Small intestine (tissue), 7 donors: ENCODE measurements around the gene HOMER2. TPM values are rescaled to one million over a fixed set of nuclear protein-coding genes. Genes with fewer than 3 reads are reported as not detected.
"Not testable (repeated sequence)": the region's sequence is repeated elsewhere in the genome, so short reads cannot be mapped to it uniquely, and the experiment has no call there.

ENCODE experiments used
- DNase-seq, 2 donors: peaks; one replicate each; pipeline versions ENCODE4 v3.0.0 to v3.0.0-alpha.2; 2013
- FAIRE-seq: peaks from 2 replicates; lab custom pipeline; 2012; peaks lifted over from hg19 to GRCh38; lab: Jason Lieb, UNC
- H3K27ac ChIP-seq, 3 donors: one replicate each; pipeline ENCODE4 v1.5.1; 2013; ENCODE audit warnings: low read length in 2 of 3, mild to moderate bottlenecking in 2 of 3, control low read depth in 1 of 3, inconsistent platforms in 1 of 3, low read depth in 1 of 3, moderate library complexity in 1 of 3
- H3K27me3 ChIP-seq, 3 donors: one replicate each; pipeline ENCODE4 v1.6.1; 2013; ENCODE audit warnings: low read length in 3 of 3, inconsistent platforms in 1 of 3; ENCODE audit not compliant: control insufficient read depth in 3 of 3, insufficient read depth in 3 of 3
- H3K36me3 ChIP-seq, 3 donors: one replicate each; pipeline ENCODE4 v1.6.1; 2013; ENCODE audit warnings: low read length in 3 of 3, inconsistent platforms in 1 of 3, low read depth in 1 of 3, mild to moderate bottlenecking in 1 of 3, moderate library complexity in 1 of 3; ENCODE audit not compliant: control insufficient read depth in 3 of 3, insufficient read depth in 2 of 3
- H3K4me1 ChIP-seq, 3 donors: one replicate each; pipeline ENCODE4 v1.6.1; 2013; ENCODE audit warnings: low read length in 2 of 3, inconsistent platforms in 1 of 3, low read depth in 1 of 3, mild to moderate bottlenecking in 1 of 3, moderate library complexity in 1 of 3; ENCODE audit not compliant: control insufficient read depth in 3 of 3, insufficient read depth in 2 of 3
- H3K4me3 ChIP-seq, 3 donors: one replicate each; pipeline ENCODE4 v1.5.1; 2013; ENCODE audit warnings: low read length in 3 of 3, control low read depth in 1 of 3, inconsistent platforms in 1 of 3, low read depth in 1 of 3, mild to moderate bottlenecking in 1 of 3, moderate library complexity in 1 of 3
- H3K9me3 ChIP-seq, 2 donors: one replicate each; pipeline ENCODE4 v1.6.1; 2013; ENCODE audit warnings: low read depth in 1 of 2, low read length in 1 of 2; ENCODE audit not compliant: control insufficient read depth in 2 of 2, insufficient read depth in 1 of 2
- WGBS, 3 donors: extraction: QIAGEN DNeasy Blood & Tissue Kit; methylation state at CpG; one replicate each; pipeline ENCODE4 v1.1.7; 2013; 5-methylcytosine and 5-hydroxymethylcytosine counted together
- polyA plus RNA-seq, 4 donors: library from polyadenylated mRNA; stranded (reverse) in 3 of 4; unstranded in 1 of 4; fragments of 200-250 nt in 3 of 4; fragments of 120-200 nt in 1 of 4; gene quantifications; one replicate each; pipeline versions ENCODE4 v1.2.1 to v1.2.3, GENCODE V29; 2013
- donor health status: healthy with polysubstance abuse.
- donor health status: control.
- donor health status: control.
- donor health status: Bipolar disorder and iron deficiency.
- donor health status: healthy.

Gene HOMER2
- polyA plus RNA-seq, 4 donors = 2.2 to 5.1 (median 2.6) TPM

DNA sequence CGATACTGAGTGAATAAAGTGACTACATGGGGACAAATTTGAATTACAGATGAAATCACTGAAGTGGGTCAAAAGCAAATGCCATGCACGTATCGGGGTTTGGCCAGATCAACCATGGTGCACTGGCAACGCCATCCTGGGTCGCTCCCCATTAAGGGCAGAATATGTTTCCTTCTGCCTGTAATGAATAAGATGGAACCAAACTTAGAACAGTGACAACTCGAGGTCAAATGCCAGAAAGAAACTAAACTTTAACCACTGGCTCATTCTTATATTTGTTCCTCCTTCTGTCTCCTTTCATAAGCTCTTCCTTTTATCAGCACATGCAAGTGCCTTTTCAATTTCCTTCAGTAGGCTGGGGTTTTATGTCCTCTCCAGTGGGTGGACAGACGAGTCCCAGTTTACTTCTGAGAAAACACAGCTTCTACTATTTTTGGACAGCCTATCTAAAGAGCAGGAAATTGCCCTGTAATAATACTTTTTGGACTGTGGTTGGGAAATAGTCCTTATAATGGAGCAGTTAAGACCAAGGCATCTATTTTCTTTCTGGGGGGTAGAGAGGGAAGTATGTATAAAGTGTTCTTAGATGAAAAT is 81.7 kb downstream of the HOMER2 start:
- Histone ChIP-seq H3K9me3 (peaks cover 0 to 4% of the 10 kb centered on the region in 2 donors), H3K36me3 (peaks cover 0 to 3% (median 0%) of the 10 kb centered on the region in 3 donors), H3K4me3 (no peak overlapping the region), H3K4me1 (peaks cover 0 to 2% (median 0%) of the 10 kb centered on the region in 3 donors), H3K27ac (no peak overlapping the region), H3K27me3 (no peaks in the 10 kb centered on the region)
- FAIRE-seq (no peak), DNase-seq (no peak)
- 62 to 67% (median 62%) methylated on average over 7 of the region's 7 CpGs for WGBS, 3 donors

DNA sequence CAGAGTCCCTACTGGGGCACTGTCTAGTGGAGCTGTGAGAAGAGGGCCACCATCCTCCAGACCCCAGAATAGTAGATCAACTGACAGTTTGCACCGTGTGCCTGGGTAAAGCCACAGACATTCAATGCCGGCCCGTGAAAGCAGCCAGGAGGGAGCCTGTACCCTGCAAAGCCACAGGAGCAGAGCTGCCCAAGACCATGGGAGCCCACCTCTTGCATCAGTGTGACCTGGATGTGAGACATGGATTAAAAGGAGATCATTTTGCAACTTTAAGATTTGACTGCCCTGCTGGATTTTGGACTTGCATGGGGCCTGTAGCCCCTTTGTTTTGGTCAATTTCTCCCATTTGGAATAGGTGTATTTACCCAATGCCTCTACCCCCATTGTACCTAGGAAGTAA is 86.5 kb downstream of the HOMER2 start:
- H3K4me1 ChIP-seq, FAIRE-seq, H3K36me3 ChIP-seq, H3K27me3 ChIP-seq, H3K27ac ChIP-seq, H3K9me3 ChIP-seq, H3K4me3 ChIP-seq, DNase-seq: not testable (repeated sequence)
- 87 to 98% (median 94%) methylated on average over 3 of the region's 3 CpGs for WGBS, 3 donors

DNA sequence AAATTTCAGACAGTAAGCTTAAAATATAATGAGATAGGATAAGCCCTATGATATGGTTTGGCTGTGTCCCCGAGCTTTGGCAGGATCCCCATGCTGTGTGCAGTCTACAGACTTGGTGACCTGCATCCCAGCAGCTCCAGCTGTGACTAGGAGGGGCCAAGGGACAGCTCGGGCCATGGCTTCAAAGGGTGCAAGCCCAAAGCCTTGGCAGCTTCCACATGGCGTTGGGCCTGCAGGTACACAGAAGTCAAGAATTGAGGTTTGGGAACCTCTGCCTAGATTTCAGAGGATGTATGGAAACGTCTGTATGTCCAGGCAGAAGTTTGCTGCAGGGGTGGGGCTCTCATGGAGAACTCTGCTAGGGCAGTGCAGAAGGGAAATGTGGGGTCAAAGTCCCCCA is 86.9 kb downstream of the HOMER2 start:
- not testable (repeated sequence) for H3K36me3 ChIP-seq, H3K4me1 ChIP-seq, DNase-seq, FAIRE-seq, H3K9me3 ChIP-seq, H3K27ac ChIP-seq, H3K27me3 ChIP-seq, H3K4me3 ChIP-seq
- WGBS, 3 donors = 67 to 72% (median 69%) methylated on average over 4 of the region's 4 CpGs

DNA sequence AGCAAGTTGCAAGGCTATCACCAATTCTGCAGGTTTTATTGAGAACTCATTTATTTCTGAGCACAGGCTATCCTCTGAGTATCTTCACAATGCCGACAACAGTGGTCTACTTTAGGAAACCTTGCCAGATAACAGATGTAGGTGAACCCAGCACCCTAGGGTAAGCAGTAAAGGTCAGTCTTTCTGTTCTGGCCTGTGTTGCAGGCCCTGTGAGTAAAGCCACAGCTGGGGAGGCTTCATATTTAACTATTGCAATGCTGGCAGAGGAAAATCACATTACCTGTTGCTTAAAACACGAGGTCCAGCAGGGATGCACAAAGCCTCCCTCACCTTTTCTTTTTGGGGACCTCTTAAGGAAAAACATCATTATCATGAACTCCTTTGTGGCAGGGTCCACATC is 87.6 kb downstream of the HOMER2 start:
- Histone ChIP-seq H3K4me3 (no peak overlapping the region), H3K27ac (no peak overlapping the region), H3K4me1 (no peaks in the 10 kb centered on the region), H3K36me3 (no peaks in the 10 kb centered on the region), H3K27me3 (no peaks in the 10 kb centered on the region), H3K9me3 (no peaks in the 10 kb centered on the region)
- WGBS, 3 donors = 77 to 93% (median 81%) methylated on average over 2 of the region's 2 CpGs
- DNase-seq (no peak), FAIRE-seq (no peak)

DNA sequence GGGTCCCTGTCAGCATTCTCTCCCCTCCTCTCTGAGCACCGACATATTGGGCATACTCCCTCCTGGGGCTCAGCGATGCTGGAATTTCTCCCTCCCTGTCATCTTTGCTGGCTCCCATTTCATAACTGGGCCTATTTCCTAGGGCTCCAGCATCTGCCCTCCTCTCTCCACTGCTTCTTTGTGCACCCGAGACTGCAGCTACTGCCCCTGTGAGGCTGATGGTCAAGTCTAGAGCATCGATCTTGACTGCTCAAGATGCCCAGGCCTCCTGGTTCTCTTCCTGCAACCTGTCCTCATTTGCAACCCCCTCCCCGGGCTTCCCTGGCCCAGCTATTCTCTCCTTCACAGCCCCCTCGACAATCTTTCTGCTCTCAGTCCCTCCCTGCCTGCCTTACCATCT is 89.6 kb downstream of the HOMER2 start:
- no peak for DNase-seq
- WGBS, 3 donors = 80 to 89% (median 87%) methylated on average over 6 of the region's 6 CpGs
- no peaks in the 10 kb centered on the region for H3K36me3 ChIP-seq
- H3K9me3 ChIP-seq = no peaks in the 10 kb centered on the region
- no peak overlapping the region for H3K4me3 ChIP-seq
- no peak overlapping the region for H3K27ac ChIP-seq
- H3K4me1 ChIP-seq = no peaks in the 10 kb centered on the region
- no peak for FAIRE-seq
- no peaks in the 10 kb centered on the region for H3K27me3 ChIP-seq

DNA sequence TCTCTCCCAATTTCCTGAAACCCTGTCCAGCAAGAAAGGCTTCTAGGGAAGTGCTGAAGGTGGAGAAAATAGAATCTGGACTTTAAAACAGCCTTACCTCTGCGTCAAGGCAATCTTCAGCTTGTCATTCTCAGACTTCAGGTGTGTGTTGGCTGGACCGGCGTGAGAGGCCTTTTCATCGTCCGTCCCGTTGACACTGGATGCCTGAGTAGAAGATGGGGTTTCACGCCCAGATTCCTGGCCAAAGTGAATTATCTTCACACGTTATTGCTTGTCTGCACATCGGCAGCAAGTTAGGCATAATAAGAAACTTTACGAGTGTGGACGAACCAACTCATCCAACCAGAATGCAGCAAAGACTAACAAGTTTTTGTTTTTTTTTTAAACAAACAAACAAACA is 93.6 kb downstream of the HOMER2 start:
- Histone ChIP-seq H3K36me3 (no peaks in the 10 kb centered on the region), H3K27ac (no peak overlapping the region), H3K4me3 (no peak overlapping the region), H3K4me1 (no peaks in the 10 kb centered on the region), H3K27me3 (no peaks in the 10 kb centered on the region), H3K9me3 (no peaks in the 10 kb centered on the region)
- WGBS, 3 donors = 95% methylated on average over 11 of the region's 11 CpGs
- no peak for FAIRE-seq
- no peak for DNase-seq

DNA sequence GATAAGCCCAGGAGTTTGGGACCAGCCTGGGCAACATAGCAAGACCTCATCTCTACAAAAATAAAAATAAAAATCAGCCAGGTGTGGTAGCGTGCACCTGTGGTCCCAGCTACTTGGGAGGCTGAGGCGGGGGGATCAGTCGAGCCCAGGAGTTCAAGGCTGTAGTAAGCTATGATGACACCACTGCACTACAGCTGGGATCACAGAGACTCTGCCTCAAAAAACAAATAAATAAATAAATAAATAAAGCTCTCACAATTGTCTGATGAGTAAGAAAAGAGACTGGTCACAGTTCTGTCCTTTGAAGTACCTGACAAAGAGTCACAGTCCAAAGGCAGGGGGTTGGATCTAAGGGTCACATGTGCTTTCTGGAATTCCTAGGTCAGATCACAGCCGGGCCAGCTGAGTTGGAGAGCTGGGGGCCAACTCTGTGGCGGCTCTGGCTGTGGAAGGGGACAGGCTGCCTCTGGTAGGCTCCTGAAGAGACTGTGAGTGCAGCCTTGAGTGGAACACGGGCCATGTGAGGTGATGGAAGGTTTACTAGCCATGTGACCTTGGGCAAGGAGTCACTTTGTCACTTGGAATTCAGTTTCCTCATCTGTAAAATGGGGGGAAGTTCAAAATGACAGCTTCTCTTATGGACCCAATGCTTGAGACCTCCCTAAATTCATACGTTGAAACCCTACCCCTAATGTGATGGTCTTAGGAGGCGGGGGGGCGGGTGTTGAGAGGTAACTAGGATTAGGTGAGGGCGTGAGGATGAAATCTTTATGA is 95.9 kb downstream of the HOMER2 start:
- no peak for FAIRE-seq
- H3K4me1 ChIP-seq = no peaks in the 10 kb centered on the region
- no peak for DNase-seq
- peaks cover 0 to 2% (median 0%) of the 10 kb centered on the region in 3 donors for H3K36me3 ChIP-seq
- no peaks in the 10 kb centered on the region for H3K27me3 ChIP-seq
- H3K27ac ChIP-seq = no peak overlapping the region
- no peaks in the 10 kb centered on the region for H3K9me3 ChIP-seq
- WGBS, 3 donors = 95 to 96% (median 96%) methylated on average over 10 of the region's 10 CpGs
- no peak overlapping the region for H3K4me3 ChIP-seq

DNA sequence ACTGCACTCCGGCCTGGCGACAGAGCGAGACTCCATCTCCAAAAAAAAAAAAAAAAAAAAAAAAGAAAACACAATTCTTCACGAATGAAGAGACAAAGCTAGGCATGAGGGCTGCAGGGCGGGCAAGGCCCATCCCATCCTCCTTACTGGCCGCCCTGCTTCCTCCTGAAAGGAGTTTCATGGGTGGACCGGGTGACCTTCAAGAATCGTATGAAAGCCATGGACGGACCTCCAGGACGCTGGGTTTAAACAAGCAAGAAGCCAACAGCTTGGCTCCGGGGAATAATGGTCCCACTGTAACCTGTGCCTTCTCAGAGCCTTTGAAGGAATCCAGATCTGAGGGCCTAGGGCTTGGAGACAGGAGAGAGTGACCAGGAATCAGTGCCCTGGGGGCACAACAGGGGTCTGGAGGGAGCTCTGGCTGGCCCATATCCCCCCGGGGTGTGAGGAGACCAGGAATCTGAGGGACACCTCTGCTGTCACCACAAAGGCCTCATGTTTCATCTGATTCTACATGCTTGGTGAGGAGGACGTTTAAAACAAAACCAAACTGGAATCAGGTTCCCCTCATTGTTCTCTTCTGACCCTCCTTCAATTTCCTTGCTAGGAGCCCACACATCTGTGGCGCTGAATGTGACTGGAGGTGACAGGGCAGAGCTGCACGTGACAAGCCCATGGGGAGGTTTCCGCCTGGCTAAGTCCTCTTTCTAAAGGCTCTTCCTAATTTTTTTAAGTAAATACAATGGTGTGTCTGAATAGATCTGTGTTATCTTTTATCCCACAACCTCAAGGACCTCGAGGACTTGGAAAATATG is 97.0 kb downstream of the HOMER2 start:
- Histone ChIP-seq H3K27ac (no peak overlapping the region), H3K9me3 (no peaks in the 10 kb centered on the region), H3K36me3 (peaks cover 0 to 2% (median 0%) of the 10 kb centered on the region in 3 donors), H3K4me1 (no peaks in the 10 kb centered on the region), H3K4me3 (no peak overlapping the region), H3K27me3 (no peaks in the 10 kb centered on the region)
- 79 to 81% (median 80%) methylated on average over 16 to 17 of the region's 17 CpGs for WGBS, 3 donors
- no peak for DNase-seq
- no peak for FAIRE-seq
